ENCODE data around the gene SUPT20HL2. TPM values are rescaled to one million over a fixed set of nuclear protein-coding genes. Genes with fewer than 3 reads are reported as not detected.
"Not testable (repeated sequence)": the region's sequence is repeated elsewhere in the genome, so short reads cannot be mapped to it uniquely, and the experiment has no call there.

The SUPT20HL2 gene
- polyA plus RNA-seq, 1 donor from 2014 or later = not detected

DNA sequence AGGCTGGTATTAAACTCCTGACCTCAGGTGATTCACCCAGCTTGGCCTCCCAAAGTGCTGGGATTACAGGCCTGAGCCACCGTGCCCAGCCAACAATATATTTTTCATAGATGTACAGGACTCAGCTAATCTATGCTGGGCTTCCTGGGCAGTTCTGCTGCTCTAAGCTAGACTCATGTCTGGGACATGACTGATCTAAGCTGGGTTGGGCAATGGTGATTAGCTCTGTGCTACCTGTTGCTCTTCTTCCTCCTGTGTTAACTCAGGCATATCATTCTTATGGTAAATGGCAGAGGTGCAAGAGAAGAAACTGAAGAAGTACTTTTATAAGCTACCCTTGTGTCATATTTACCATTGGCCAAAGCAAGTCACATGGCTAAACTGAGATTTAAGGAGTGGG lies 11.4 kb upstream of the SUPT20HL2 start:
- Mint-ChIP-seq H3K4me3 (no peak overlapping the region), H3K36me3 (no peaks in the 10 kb centered on the region), H3K4me1 (no peaks in the 10 kb centered on the region), H3K27ac (no peak overlapping the region), H3K27me3 (peaks cover 16% of the 10 kb centered on the region), H3K9me3 (no peaks in the 10 kb centered on the region)

DNA sequence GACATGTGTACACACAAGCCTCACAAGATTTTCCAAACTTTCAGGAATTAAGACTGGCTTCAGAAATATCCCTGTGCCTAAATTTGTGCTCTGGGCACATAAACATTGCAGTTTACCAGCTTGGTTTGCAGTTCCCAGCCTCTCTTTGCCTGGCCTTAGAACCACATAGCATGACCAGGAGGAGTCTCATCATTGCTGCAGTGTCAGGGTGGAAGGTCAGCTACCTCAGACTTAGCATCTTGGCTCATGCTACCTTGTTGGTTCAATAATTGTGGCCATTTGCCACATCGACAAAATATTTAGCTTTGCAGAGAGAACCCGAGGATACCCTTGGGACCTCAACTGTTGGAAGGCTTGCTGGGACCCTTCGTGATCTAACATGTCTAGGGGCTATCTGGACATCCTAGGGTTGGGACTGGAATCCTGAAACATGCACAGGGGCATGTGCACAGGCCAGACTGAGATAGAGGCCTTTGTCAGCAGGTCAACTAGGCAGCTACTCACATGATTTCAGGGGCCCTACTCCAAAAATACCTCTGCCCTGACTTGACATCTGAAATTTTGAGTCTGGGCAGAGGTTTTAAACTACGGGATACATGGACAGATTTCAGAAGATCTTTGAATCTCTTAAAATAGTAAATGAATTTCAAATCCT lies 8.0 kb upstream of the SUPT20HL2 start:
- peaks cover 12% of the 10 kb centered on the region for H3K27me3 Mint-ChIP-seq
- H3K9me3 Mint-ChIP-seq = no peaks in the 10 kb centered on the region
- no peak overlapping the region for H3K4me3 Mint-ChIP-seq
- no peak overlapping the region for H3K27ac Mint-ChIP-seq
- no peaks in the 10 kb centered on the region for H3K36me3 Mint-ChIP-seq
- no peaks in the 10 kb centered on the region for H3K4me1 Mint-ChIP-seq

DNA sequence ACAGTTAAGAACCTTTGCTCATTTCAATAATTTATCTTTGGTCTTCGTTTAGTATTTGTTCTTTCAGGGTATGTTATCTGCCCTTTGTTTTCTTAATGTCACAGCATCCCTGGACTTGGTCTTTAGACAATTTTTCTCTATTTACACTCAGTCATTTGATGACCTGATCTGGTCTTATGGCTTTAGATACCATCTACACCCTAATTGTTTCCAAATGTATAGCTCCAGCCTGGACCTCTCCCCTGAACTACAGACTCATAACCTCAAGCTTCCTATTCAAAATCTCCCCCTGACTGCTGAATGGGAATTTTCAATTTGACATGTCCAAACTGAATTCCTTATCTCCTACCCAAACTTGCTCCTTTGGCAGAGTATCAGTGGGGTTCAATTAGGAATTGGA lies 3.7 kb upstream of the SUPT20HL2 start:
- Mint-ChIP-seq H3K4me1 (no peaks in the 10 kb centered on the region), H3K27me3 (peaks cover 7% of the 10 kb centered on the region), H3K27ac (no peak overlapping the region), H3K9me3 (no peaks in the 10 kb centered on the region), H3K36me3 (no peaks in the 10 kb centered on the region), H3K4me3 (no peak overlapping the region)

DNA sequence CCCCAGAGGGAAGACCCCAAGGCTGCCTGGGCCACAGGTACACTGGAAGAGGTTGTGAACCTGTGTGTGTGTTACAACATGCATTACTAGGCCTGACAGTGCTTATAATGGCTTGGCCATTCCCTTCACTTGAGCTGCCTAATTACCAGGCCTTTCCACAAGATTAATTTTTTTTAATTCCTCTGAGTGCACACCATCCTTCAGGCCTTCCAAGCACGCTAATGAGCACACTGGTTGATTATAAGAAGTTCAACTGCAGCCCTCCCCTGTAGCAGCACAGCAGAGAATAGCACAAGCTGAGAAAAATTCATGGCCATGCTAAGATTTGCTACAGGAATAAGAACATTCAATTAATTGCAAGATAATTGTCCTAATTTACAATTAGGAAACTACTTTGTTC lies 2.2 kb upstream of the SUPT20HL2 start:
- no peak overlapping the region for H3K4me3 Mint-ChIP-seq
- H3K36me3 Mint-ChIP-seq = no peaks in the 10 kb centered on the region
- H3K27me3 Mint-ChIP-seq = peaks cover 7% of the 10 kb centered on the region
- no peak overlapping the region for H3K27ac Mint-ChIP-seq
- no peaks in the 10 kb centered on the region for H3K4me1 Mint-ChIP-seq
- no peaks in the 10 kb centered on the region for H3K9me3 Mint-ChIP-seq

DNA sequence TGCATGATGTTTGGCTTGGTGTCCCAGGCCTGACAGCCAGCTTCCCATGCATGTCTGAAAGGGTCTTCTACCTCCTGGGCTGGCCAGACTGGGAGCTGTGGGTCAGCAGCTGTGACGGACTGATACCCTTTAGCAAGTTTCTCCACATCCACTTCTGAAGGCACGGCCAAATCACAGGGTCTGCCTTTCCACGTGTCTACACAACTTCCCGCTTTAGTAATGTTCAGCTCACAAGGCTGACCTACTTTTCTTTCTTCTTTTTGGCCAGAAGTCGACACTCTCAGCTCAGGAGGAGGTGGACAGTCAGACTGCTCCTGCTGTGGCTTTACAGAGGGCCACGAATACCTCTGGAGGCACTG lies 1.6 kb downstream of the SUPT20HL2 start:
- not testable (repeated sequence) for H3K9me3 Mint-ChIP-seq, H3K4me1 Mint-ChIP-seq, H3K27ac Mint-ChIP-seq, H3K36me3 Mint-ChIP-seq, H3K4me3 Mint-ChIP-seq, H3K27me3 Mint-ChIP-seq

DNA sequence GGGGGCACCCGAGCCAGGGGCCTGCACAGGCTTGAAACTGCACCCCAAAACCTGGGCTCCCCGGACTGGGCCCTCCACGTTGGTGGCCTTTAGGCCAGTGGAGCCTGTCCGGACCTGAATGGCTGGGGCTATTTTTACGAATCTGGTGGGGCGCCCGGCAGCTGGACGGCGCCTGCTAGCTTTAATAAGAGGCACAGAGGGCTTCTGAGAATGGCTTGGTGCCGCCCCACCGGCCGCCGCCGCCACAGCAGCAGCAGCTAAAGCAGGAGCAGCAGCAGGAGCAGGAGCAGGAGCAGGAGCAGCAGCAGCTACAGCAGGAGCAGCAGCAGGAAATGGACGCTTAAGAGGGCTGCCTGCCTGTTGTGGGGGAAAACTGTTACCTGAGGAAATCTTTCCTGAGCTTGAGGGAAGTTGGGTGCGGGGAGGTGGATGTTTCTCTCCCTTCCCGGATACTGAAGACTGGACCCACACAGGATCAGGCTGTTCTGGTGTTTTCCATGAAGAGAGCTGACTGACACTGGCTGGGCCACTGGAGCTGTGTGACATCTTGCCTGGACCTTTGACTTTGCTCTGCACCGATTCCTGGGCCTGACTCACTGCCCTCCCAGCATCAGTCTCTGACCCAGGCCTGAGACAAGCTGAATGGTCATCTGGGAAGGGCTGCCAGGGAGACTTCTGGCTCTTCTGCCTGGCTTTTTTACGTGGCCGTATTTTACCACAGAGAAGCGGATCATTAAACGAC lies 2.2 kb downstream of the SUPT20HL2 start:
- not testable (repeated sequence) for H3K4me3 Mint-ChIP-seq, H3K27ac Mint-ChIP-seq, H3K36me3 Mint-ChIP-seq, H3K4me1 Mint-ChIP-seq, H3K27me3 Mint-ChIP-seq, H3K9me3 Mint-ChIP-seq

DNA sequence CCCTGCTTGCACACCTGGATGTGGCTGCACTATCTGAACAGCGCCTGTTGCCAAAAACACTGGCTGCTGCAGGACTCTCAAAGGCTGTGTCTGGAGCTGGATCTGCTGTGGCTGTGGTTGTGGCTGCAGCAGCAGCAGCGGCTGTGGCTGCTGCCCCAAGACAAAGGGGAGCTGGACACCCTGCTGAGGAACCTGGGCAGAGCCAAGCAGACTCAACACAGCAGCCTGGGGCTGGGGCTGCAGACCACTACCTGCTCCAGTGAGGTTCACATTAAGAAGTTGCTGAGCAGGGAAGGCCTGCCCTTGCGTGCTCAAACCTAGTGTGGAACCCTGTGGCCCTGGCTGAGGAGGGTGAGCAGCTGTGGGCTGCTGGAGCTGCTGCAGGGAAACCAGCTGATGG lies 3.0 kb downstream of the SUPT20HL2 start:
- not testable (repeated sequence) for H3K27ac Mint-ChIP-seq, H3K9me3 Mint-ChIP-seq, H3K4me3 Mint-ChIP-seq

DNA sequence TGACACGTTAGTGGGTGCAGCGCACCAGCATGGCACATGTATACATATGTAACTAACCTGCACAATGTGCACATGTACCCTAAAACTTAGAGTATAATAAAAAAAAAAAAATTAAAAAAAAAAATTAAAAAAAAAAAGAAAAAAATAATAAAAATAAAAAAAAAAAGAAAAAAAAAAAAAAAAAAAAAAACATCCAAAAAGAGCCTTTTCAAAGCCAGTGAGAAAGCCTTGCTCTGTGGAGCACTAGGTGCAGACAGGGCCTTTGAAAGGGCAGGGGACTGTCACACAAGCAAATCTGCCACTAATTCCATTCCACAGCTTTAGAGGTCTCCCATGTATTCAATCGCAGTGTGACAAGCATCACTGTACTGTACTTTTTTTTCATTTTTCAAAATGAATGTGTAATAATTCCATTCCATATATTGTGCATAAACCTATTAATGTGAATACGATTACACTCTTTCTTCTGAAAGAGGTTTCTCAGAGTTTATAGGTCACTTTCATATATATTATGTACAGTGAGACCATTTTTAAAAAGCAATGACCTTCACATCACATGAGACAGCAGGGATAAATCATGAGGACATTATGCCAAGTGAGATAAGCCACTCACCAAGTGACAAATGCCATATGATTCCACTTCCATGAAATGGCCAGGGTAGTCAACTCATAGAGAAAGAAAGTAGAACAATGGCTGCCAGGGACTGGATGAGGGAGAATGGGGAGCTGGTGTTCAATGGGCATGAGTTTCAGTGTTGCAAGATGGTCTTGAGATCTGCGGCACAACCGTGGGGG lies 4.1 kb downstream of the SUPT20HL2 start:
- H3K27ac Mint-ChIP-seq, H3K4me1 Mint-ChIP-seq, H3K27me3 Mint-ChIP-seq, H3K4me3 Mint-ChIP-seq, H3K9me3 Mint-ChIP-seq, H3K36me3 Mint-ChIP-seq: not testable (repeated sequence)

More for the DNA sequence above, 3.0 kb downstream of the SUPT20HL2 start:
- H3K27me3 Mint-ChIP-seq, H3K4me1 Mint-ChIP-seq, H3K36me3 Mint-ChIP-seq: not testable (repeated sequence)

DNA sequence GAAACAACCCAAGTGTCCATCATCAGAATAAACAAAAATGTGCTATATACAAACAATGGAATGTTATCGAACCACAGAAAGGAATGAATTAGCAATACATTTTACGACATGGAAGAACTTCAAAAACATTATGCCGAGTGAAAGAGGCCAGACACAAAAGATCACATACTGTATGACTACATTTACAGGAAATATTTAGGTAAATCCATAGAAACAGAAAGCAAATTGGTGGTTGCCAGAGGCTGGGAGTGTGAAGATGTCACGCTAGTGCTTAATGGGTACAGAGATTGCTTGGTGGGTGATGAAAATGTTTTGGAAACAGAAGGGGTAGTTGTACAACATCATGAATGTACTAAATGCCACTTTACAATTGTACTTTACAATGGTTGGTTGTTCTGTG lies 5.1 kb downstream of the SUPT20HL2 start:
- not testable (repeated sequence) for H3K36me3 Mint-ChIP-seq, H3K4me3 Mint-ChIP-seq, H3K27me3 Mint-ChIP-seq, H3K27ac Mint-ChIP-seq, H3K4me1 Mint-ChIP-seq, H3K9me3 Mint-ChIP-seq

DNA sequence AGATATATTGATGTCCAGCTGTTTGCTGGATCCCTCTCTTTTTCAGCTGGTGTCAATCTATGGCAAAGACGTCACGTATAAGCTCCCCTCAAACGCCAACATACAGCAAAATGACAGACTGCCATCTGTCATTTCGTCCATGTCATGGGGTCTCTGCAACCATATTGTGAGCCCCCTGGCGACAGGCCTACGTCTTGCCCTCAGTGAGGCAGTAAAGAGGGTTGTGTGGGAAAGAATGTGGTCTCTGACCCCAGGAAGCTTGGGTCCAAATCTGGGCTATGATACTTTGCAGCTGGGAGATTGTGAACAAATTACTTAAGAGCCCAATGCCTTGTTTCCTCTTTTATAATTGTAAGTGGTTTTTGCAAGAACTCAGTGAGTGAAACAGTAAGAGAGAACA lies 7.4 kb downstream of the SUPT20HL2 start:
- Mint-ChIP-seq H3K4me3 (no peak overlapping the region), H3K27me3 (peaks cover 3% of the 10 kb centered on the region), H3K36me3 (no peaks in the 10 kb centered on the region), H3K27ac (no peak overlapping the region), H3K4me1 (no peaks in the 10 kb centered on the region), H3K9me3 (no peaks in the 10 kb centered on the region)

DNA sequence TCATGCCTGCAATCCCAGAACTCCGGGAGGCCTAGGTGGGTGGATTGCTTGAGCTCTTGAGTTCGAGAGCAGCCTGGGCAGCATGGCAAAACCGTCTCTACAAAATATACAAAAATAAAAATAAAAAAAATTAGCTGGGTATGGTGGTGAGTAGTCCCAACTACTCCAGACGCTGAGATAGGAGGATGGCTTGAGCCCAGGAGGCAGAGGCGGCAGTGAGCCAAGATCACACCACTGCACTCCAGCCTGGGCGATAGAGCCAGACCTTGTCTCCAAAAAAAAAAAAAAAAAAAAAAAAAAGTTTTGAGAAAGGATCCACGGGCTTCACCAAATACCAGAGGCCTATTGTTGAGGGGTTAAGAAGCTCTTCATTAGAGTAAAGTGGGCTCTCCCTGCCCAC lies 8.0 kb downstream of the SUPT20HL2 start:
- H3K36me3 Mint-ChIP-seq = no peaks in the 10 kb centered on the region
- no peaks in the 10 kb centered on the region for H3K4me1 Mint-ChIP-seq
- no peak overlapping the region for H3K27ac Mint-ChIP-seq
- H3K27me3 Mint-ChIP-seq = peaks cover 3% of the 10 kb centered on the region
- no peak overlapping the region for H3K4me3 Mint-ChIP-seq
- H3K9me3 Mint-ChIP-seq = no peaks in the 10 kb centered on the region

DNA sequence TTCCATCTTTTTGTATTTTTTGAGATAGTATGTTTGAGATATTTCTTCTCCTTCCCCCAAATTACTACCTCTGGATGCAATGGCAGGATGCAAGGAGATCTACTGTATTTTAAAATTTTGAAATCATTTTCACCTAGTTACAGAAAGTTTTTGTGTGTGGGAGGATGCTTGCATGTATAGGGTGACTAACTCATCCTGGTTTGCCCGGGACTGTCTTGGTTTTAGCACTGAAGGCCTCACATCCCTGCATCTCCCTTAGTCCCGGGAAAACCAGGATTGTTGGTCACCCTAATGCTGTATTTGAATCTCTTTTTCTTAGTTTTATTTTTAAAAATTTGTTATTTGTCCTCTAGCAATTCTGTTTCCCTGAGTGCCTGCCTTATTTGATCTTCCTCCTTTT lies 12.1 kb downstream of the SUPT20HL2 start:
- no peaks in the 10 kb centered on the region for H3K4me1 Mint-ChIP-seq
- H3K36me3 Mint-ChIP-seq = peaks cover 2% of the 10 kb centered on the region
- no peak overlapping the region for H3K27ac Mint-ChIP-seq
- no peaks in the 10 kb centered on the region for H3K27me3 Mint-ChIP-seq
- no peak overlapping the region for H3K4me3 Mint-ChIP-seq
- no peaks in the 10 kb centered on the region for H3K9me3 Mint-ChIP-seq

DNA sequence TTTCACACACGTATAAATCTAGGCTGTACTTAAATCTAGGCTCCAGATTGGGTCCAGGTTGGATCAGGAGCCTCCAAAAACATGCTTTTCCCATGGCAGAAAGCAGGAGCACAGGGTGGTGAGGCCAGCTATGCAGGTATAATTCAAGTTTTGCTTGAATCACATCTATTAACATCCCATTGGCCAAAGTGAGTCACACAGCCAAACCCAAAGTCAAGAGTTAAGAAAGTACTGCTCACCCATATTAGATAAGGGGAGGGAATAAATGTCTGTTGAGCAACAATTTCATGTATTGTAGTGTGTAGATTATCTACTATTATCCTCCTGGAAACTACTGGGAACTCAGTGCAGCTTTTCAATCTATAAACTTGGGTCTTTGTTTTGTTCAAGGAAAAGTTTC lies 12.8 kb downstream of the SUPT20HL2 start:
- Mint-ChIP-seq H3K27me3 (no peaks in the 10 kb centered on the region), H3K9me3 (no peaks in the 10 kb centered on the region), H3K4me3 (no peak overlapping the region), H3K36me3 (peaks cover 2% of the 10 kb centered on the region), H3K4me1 (no peaks in the 10 kb centered on the region), H3K27ac (no peak overlapping the region)

DNA sequence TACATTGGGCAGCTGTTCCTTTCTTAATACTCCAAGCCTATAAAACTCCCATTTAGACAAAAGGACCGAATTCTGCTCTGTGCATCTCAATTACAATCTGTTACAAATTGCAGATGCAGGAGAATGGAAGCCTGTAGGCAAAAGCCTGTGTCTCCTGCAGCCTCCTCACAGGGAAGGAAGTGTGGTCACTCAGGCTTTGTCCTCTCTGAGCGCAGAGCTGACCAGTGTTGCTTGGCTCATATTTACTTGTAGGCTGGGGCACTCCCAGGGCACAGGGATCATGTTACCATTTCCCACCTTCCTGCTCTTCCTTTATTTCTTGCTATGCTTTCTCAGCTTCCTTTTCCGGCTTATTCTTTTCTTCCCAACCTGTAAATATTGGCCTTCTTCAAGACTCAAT lies 15.7 kb downstream of the SUPT20HL2 start:
- Mint-ChIP-seq H3K4me3 (no peak overlapping the region), H3K4me1 (no peaks in the 10 kb centered on the region), H3K27me3 (peaks cover 3% of the 10 kb centered on the region), H3K27ac (no peak overlapping the region), H3K36me3 (peaks cover 2% of the 10 kb centered on the region), H3K9me3 (peaks cover 0 to 3% (median 0%) of the 10 kb centered on the region in 3 donors)

DNA sequence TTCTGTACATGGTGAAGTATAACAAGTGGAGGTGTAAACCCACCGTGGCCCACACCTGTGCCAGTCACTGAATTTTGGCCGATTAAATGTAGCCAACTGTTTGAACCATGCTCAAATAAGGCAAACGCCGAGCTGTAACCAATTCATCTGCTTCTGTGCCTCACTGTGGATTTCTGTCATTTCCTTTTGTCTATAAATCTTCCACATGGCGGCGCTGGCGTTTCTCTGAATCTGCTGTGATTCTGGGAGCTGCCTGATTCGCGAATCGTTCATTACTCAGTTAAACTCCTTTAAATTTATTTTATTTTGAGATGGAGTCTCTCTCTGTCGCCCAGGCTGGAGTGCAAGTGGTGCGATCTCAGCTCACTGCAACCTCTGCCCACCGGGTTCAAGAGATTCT lies 19.2 kb downstream of the SUPT20HL2 start:
- peaks cover 0 to 3% (median 0%) of the 10 kb centered on the region in 3 donors for H3K9me3 Mint-ChIP-seq
- H3K27me3 Mint-ChIP-seq = peaks cover 3% of the 10 kb centered on the region
- no peak overlapping the region for H3K27ac Mint-ChIP-seq
- no peak overlapping the region for H3K4me3 Mint-ChIP-seq
- no peaks in the 10 kb centered on the region for H3K4me1 Mint-ChIP-seq
- H3K36me3 Mint-ChIP-seq = peaks cover 2% of the 10 kb centered on the region

DNA sequence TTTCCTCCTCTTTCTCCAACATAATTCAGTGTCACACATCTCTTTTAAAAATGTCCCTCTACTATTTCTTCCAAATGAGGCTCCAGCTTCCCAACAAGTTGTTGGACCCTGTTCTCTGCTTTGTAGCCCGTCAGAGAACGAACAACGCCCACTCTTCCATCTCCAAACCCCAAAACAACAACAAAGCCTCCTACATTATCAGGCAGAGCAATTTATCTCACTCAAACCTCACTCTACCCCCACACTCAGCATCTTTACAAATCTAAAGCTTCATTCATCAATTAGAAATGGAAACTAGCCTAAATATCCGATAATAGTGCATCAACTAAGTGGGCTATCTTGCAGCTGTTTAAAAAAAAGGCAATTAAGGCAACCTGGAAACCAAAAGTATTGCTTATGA lies 20.5 kb downstream of the SUPT20HL2 start:
- Mint-ChIP-seq H3K27me3 (peaks cover 3% of the 10 kb centered on the region), H3K4me1 (no peaks in the 10 kb centered on the region)

More for the DNA sequence above, 20.5 kb downstream of the SUPT20HL2 start:
- H3K27ac Mint-ChIP-seq = no peak overlapping the region
- peaks cover under 1% of the 10 kb centered on the region for H3K36me3 Mint-ChIP-seq
- H3K4me3 Mint-ChIP-seq = no peak overlapping the region
- peaks cover 0 to 3% (median 0%) of the 10 kb centered on the region in 3 donors for H3K9me3 Mint-ChIP-seq
